GM21717 (cell line): ENCODE results near the gene ANKRD40.
"Not testable (repeated sequence)": the region's sequence is repeated elsewhere in the genome, so short reads cannot be mapped to it uniquely, and the experiment has no call there.

Source experiments
- ATAC-seq: cut with Tn5 transposase; IDR thresholded peaks from one replicate; pipeline ENCODE4 v1.9.1; 2021; ENCODE audit warnings: mild to moderate bottlenecking, moderate library complexity; ENCODE audit not compliant: unreplicated experiment

The ANKRD40 gene

GRCh38 chr17:50707289-50708049, at the start of gene ANKRD40:
ANKRD40 (minus strand) TSS chr17:50707914; CDS start chr17:50707654, 260 bp downstream.
- ATAC-seq = peak; percentile 76

- ATAC-seq = no peak
Measured at GRCh38 chr17:50754521-50754920, 46.8 kb upstream of the ANKRD40 start.

GRCh38 chr17:50749245-50749644, 41.5 kb upstream of the ANKRD40 start:
- no peak for ATAC-seq

- no peak for ATAC-seq
Measured at GRCh38 chr17:50745631-50746030, 37.9 kb upstream of the ANKRD40 start.

- no peak for ATAC-seq
Measured at GRCh38 chr17:50739098-50739497, 31.4 kb upstream of the ANKRD40 start.

- ATAC-seq = no peak
Measured at GRCh38 chr17:50737118-50737698, 29.5 kb upstream of the ANKRD40 start.

- no peak for ATAC-seq
Measured at GRCh38 chr17:50735287-50735686, 27.6 kb upstream of the ANKRD40 start.

- ATAC-seq = no peak
Measured at GRCh38 chr17:50731575-50732460, 24.1 kb upstream of the ANKRD40 start.

- ATAC-seq = no peak
Measured at GRCh38 chr17:50728881-50729765, 21.4 kb upstream of the ANKRD40 start.

- ATAC-seq = no peak
Measured at GRCh38 chr17:50728112-50728429, 20.4 kb upstream of the ANKRD40 start.

- no peak for ATAC-seq
Measured at GRCh38 chr17:50725769-50726655, 18.3 kb upstream of the ANKRD40 start.

GRCh38 chr17:50724622-50725021, 16.9 kb upstream of the ANKRD40 start:
- not testable (repeated sequence) for ATAC-seq

GRCh38 chr17:50722746-50723145, 15.0 kb upstream of the ANKRD40 start:
- ATAC-seq = no peak

GRCh38 chr17:50721194-50722010, 13.7 kb upstream of the ANKRD40 start:
- ATAC-seq = no peak

- no peak for ATAC-seq
Measured at GRCh38 chr17:50719924-50720794, 12.4 kb upstream of the ANKRD40 start.

GRCh38 chr17:50719144-50719923, 11.6 kb upstream of the ANKRD40 start, which contains the start of gene LUC7L3:
LUC7L3 (plus strand) TSS chr17:50719603; CDS start chr17:50719733, 130 bp downstream.
- ATAC-seq = peak; percentile 85

GRCh38 chr17:50715471-50715870, 7.8 kb upstream of the ANKRD40 start:
- ATAC-seq = no peak
